OCI-LY1 (cell line): ENCODE measurements around the gene GRID2.

ENCODE experiments used
- EZH2 ChIP-seq: fragments of 200-600 bp; sonication (generic), shearing (Covaris generic); IDR thresholded peaks from 2 replicates; pipeline ENCODE4 v1.8.0; 2017; ENCODE audit warnings: borderline replicate concordance, mixed run types, mild to moderate bottlenecking, antibody characterized with exemption, low read length, moderate library complexity, mixed read lengths
- TF ChIP-seq, protein P1 (sequence below): fragments of 200-600 bp; sonication (generic), shearing (Covaris generic); IDR thresholded peaks from 2 replicates; pipeline ENCODE4 v1.5.1; 2017; ENCODE audit warnings: mild to moderate bottlenecking, antibody characterized with exemption, low read length, moderate library complexity, mixed read lengths

DNA sequence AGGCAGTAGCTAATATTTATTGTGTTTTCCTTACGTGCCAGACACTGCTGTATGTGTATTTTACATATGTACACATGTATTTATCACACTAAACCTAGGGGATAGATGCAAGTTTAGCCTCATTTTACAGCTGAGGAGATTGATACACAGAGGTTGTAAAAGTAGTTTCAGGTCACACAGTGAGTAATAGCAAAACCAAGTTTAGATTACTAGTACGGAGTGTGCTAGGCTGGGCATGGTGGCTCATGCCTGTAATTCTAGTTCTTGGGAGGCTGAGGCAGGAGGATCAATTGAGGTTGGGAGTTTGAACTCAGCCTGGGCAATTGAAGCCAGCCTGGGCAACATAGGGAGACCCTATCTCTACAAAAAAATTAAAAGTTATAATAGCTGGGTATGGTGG, 823.7 kb downstream of the GRID2 start:
- no peak for TF ChIP-seq EZH2
- TF ChIP-seq, protein P1, sequence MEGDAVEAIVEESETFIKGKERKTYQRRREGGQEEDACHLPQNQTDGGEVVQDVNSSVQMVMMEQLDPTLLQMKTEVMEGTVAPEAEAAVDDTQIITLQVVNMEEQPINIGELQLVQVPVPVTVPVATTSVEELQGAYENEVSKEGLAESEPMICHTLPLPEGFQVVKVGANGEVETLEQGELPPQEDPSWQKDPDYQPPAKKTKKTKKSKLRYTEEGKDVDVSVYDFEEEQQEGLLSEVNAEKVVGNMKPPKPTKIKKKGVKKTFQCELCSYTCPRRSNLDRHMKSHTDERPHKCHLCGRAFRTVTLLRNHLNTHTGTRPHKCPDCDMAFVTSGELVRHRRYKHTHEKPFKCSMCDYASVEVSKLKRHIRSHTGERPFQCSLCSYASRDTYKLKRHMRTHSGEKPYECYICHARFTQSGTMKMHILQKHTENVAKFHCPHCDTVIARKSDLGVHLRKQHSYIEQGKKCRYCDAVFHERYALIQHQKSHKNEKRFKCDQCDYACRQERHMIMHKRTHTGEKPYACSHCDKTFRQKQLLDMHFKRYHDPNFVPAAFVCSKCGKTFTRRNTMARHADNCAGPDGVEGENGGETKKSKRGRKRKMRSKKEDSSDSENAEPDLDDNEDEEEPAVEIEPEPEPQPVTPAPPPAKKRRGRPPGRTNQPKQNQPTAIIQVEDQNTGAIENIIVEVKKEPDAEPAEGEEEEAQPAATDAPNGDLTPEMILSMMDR = no peak
